Measurements from ENCODE around the gene MAJIN.

The MAJIN gene

GRCh38 chr11:64893194-64894069, 78.5 kb downstream of the MAJIN start:
- in situ Hi-C loops (cut with MboI; ENCODE audit: low sequenced_read_pairs): loop anchor here (5.0 kb wide), 1 partner anchor 46 kb away; no protein-coding TSS in a partner anchor

- in situ Hi-C loops (cut with MboI; ENCODE audit: low sequenced_read_pairs): loop anchor here (5.0 kb wide), 1 partner anchor 46 kb away; no protein-coding TSS in a partner anchor
These were observed 79.1 kb downstream of the MAJIN start for GRCh38 chr11:64892838-64893193.

GRCh38 chr11:64892411-64892831, 79.5 kb downstream of the MAJIN start:
- in situ Hi-C loops (cut with MboI; ENCODE audit: low sequenced_read_pairs): loop anchor here (5.0 kb wide), 1 partner anchor 45 kb away; no protein-coding TSS in a partner anchor

- in situ Hi-C loops (cut with MboI; ENCODE audit: low sequenced_read_pairs): loop anchor here (5.0 kb wide), 1 partner anchor 45 kb away; no protein-coding TSS in a partner anchor
These were observed 80.0 kb downstream of the MAJIN start for GRCh38 chr11:64891880-64892279.

GRCh38 chr11:64891215-64891848, 80.6 kb downstream of the MAJIN start:
- in situ Hi-C loops (cut with MboI; ENCODE audit: low sequenced_read_pairs): loop anchor here (5.0 kb wide), 1 partner anchor 44 kb away; no protein-coding TSS in a partner anchor

- in situ Hi-C loops (cut with MboI; ENCODE audit: low sequenced_read_pairs): loop anchor here (5.0 kb wide), 1 partner anchor 43 kb away; no protein-coding TSS in a partner anchor
These were observed 81.4 kb downstream of the MAJIN start for GRCh38 chr11:64890522-64890939.

GRCh38 chr11:64888729-64889511, 83.0 kb downstream of the MAJIN start:
- in situ Hi-C loops (cut with MboI; ENCODE audit: low sequenced_read_pairs): no loop called here

GRCh38 chr11:64888406-64888728, 83.5 kb downstream of the MAJIN start:
- in situ Hi-C loops (cut with MboI; ENCODE audit: low sequenced_read_pairs): no loop called here

Measured in HL-60/S4 treated with phorbol 12-myristate 13-acetate at 8.2 ng/mL for 4 days and 3 days (cell line).